ENCODE data around the gene CACFD1.

Gene CACFD1

GRCh38 chr9:133455936-133456335 lies 3.8 kb upstream of the CACFD1 start:
- TF ChIP-seq SIN3A (IDR thresholded peaks at IDR 0.05; ENCODE audit: borderline replicate concordance, insufficient read depth, low read length): no peak

- TF ChIP-seq TAF1 (IDR thresholded peaks at IDR 0.05; ENCODE audit: borderline replicate concordance, insufficient read depth, low read length) (no peak), REST (IDR thresholded peaks at IDR 0.05; ENCODE audit: insufficient read depth in 1 of 2, low read depth in 2 of 2, low read length in 2 of 2) (no peak)
Observed at GRCh38 chr9:133456409-133456808, 3.4 kb upstream of the CACFD1 start.

- no peak for TF ChIP-seq FOXP2 (optimal IDR thresholded peaks at IDR 0.05; ENCODE audit: borderline replicate concordance, extremely low read depth, extremely low read length, insufficient read depth)
- no peak for TF ChIP-seq SIN3A (IDR thresholded peaks at IDR 0.05; ENCODE audit: borderline replicate concordance, insufficient read depth, low read length)
- no peak for TF ChIP-seq POLR2AphosphoS5 (IDR thresholded peaks at IDR 0.05; ENCODE audit: low read depth, low read length)
- no peak for TF ChIP-seq REST (IDR thresholded peaks at IDR 0.05; ENCODE audit: insufficient read depth in 1 of 2, low read depth in 2 of 2, low read length in 2 of 2)
- no peak for TF ChIP-seq TAF1 (IDR thresholded peaks at IDR 0.05; ENCODE audit: borderline replicate concordance, insufficient read depth, low read length)
Observed at GRCh38 chr9:133457233-133457632, 2.5 kb upstream of the CACFD1 start.

GRCh38 chr9:133457748-133458147 lies 2.0 kb upstream of the CACFD1 start:
- TF ChIP-seq TAF1 (IDR thresholded peaks at IDR 0.05; ENCODE audit: borderline replicate concordance, insufficient read depth, low read length) (no peak), REST (IDR thresholded peaks at IDR 0.05; ENCODE audit: insufficient read depth in 1 of 2, low read depth in 2 of 2, low read length in 2 of 2) (no peak), SIN3A (IDR thresholded peaks at IDR 0.05; ENCODE audit: borderline replicate concordance, insufficient read depth, low read length) (no peak), POLR2AphosphoS5 (IDR thresholded peaks at IDR 0.05; ENCODE audit: low read depth, low read length) (no peak), FOXP2 (optimal IDR thresholded peaks at IDR 0.05; ENCODE audit: borderline replicate concordance, extremely low read depth, extremely low read length, insufficient read depth) (no peak)

GRCh38 chr9:133458643-133459312 lies 1.0 kb upstream of the CACFD1 start:
- TF ChIP-seq TAF1 (IDR thresholded peaks at IDR 0.05; ENCODE audit: borderline replicate concordance, insufficient read depth, low read length): no peak
- TF ChIP-seq POLR2AphosphoS5 (IDR thresholded peaks at IDR 0.05; ENCODE audit: low read depth, low read length): no peak
- no peak for TF ChIP-seq REST (IDR thresholded peaks at IDR 0.05; ENCODE audit: insufficient read depth in 1 of 2, low read depth in 2 of 2, low read length in 2 of 2)
- TF ChIP-seq FOXP2 (optimal IDR thresholded peaks at IDR 0.05; ENCODE audit: borderline replicate concordance, extremely low read depth, extremely low read length, insufficient read depth): no peak
- no peak for TF ChIP-seq SIN3A (IDR thresholded peaks at IDR 0.05; ENCODE audit: borderline replicate concordance, insufficient read depth, low read length)
